Measurements from ENCODE around the gene NT5C1A.

- TF ChIP-seq BHLHE40 (IDR thresholded peaks at IDR 0.05; ENCODE audit: borderline replicate concordance) = no peak
- no peak for TF ChIP-seq FOXA1 (IDR thresholded peaks at IDR 0.05)
- TF ChIP-seq SP1 (IDR thresholded peaks at IDR 0.05) = no peak
- no peak for TF ChIP-seq ZNF384 (IDR thresholded peaks at IDR 0.05)
Observed at GRCh38 chr1:39633422-39633821, 38.5 kb downstream of the NT5C1A start.
